Embryonic facial prominence (tissue), 1 donor: ENCODE results near the gene SVEP1.
"Not testable (repeated sequence)": the region's sequence is repeated elsewhere in the genome, so short reads cannot be mapped to it uniquely, and the experiment has no call there.

Experiments
- DNase-seq: peaks from one replicate; pipeline ENCODE4 v3.0.0-alpha.2; 2016; ENCODE audit errors: extremely low spot score

Gene SVEP1

GRCh38 chr9:110579034-110579861 is at the start of gene SVEP1:
TSS of gene SVEP1 (minus strand) at chr9:110579741. CDS start at chr9:110579543, 198 bp downstream.
- no peak for DNase-seq

GRCh38 chr9:110626101-110626829 is 46.7 kb upstream of the SVEP1 start:
- DNase-seq = no peak

- peak; percentile 45 for DNase-seq
Observed at GRCh38 chr9:110623462-110624025, 44.0 kb upstream of the SVEP1 start.

GRCh38 chr9:110622368-110622767 is 42.8 kb upstream of the SVEP1 start:
- no peak for DNase-seq

- DNase-seq = no peak
Observed at GRCh38 chr9:110620726-110621125, 41.2 kb upstream of the SVEP1 start.

GRCh38 chr9:110619831-110620230 is 40.3 kb upstream of the SVEP1 start:
- no peak for DNase-seq

GRCh38 chr9:110615498-110615897 is 36.0 kb upstream of the SVEP1 start:
- no peak for DNase-seq

GRCh38 chr9:110614576-110614975 is 35.0 kb upstream of the SVEP1 start:
- not testable (repeated sequence) for DNase-seq

- no peak for DNase-seq
Observed at GRCh38 chr9:110606179-110606790, 26.7 kb upstream of the SVEP1 start.

GRCh38 chr9:110605565-110605964 is 26.0 kb upstream of the SVEP1 start:
- DNase-seq = no peak

- no peak for DNase-seq
Observed at GRCh38 chr9:110604171-110604601, 24.6 kb upstream of the SVEP1 start.

- DNase-seq = no peak
Observed at GRCh38 chr9:110602281-110602680, 22.7 kb upstream of the SVEP1 start.

- no peak for DNase-seq
Observed at GRCh38 chr9:110601098-110601497, 21.6 kb upstream of the SVEP1 start.

GRCh38 chr9:110599468-110599867 is 19.9 kb upstream of the SVEP1 start:
- DNase-seq = no peak

- no peak for DNase-seq
Observed at GRCh38 chr9:110592044-110592830, 12.7 kb upstream of the SVEP1 start.

GRCh38 chr9:110591526-110591925 is 12.0 kb upstream of the SVEP1 start:
- DNase-seq = no peak

GRCh38 chr9:110590816-110591215 is 11.3 kb upstream of the SVEP1 start:
- no peak for DNase-seq

GRCh38 chr9:110588296-110588695 is 8.8 kb upstream of the SVEP1 start:
- no peak for DNase-seq

- DNase-seq = no peak
Observed at GRCh38 chr9:110583237-110583636, 3.7 kb upstream of the SVEP1 start.

- DNase-seq = no peak
Observed at GRCh38 chr9:110582156-110582555, 2.6 kb upstream of the SVEP1 start.

GRCh38 chr9:110580850-110581249 is 1.3 kb upstream of the SVEP1 start:
- no peak for DNase-seq
